NCI-H1694 treated with DMSO at 0.1 percent for 48 hours (cell line): ENCODE measurements around the gene TCOF1.

ENCODE experiments used
- DNase-seq: peaks from one replicate; lab custom pipeline; 2025; lab: John Stamatoyannopoulos, UW

The TCOF1 gene, protein sequence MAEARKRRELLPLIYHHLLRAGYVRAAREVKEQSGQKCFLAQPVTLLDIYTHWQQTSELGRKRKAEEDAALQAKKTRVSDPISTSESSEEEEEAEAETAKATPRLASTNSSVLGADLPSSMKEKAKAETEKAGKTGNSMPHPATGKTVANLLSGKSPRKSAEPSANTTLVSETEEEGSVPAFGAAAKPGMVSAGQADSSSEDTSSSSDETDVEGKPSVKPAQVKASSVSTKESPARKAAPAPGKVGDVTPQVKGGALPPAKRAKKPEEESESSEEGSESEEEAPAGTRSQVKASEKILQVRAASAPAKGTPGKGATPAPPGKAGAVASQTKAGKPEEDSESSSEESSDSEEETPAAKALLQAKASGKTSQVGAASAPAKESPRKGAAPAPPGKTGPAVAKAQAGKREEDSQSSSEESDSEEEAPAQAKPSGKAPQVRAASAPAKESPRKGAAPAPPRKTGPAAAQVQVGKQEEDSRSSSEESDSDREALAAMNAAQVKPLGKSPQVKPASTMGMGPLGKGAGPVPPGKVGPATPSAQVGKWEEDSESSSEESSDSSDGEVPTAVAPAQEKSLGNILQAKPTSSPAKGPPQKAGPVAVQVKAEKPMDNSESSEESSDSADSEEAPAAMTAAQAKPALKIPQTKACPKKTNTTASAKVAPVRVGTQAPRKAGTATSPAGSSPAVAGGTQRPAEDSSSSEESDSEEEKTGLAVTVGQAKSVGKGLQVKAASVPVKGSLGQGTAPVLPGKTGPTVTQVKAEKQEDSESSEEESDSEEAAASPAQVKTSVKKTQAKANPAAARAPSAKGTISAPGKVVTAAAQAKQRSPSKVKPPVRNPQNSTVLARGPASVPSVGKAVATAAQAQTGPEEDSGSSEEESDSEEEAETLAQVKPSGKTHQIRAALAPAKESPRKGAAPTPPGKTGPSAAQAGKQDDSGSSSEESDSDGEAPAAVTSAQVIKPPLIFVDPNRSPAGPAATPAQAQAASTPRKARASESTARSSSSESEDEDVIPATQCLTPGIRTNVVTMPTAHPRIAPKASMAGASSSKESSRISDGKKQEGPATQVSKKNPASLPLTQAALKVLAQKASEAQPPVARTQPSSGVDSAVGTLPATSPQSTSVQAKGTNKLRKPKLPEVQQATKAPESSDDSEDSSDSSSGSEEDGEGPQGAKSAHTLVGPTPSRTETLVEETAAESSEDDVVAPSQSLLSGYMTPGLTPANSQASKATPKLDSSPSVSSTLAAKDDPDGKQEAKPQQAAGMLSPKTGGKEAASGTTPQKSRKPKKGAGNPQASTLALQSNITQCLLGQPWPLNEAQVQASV (N-terminal part only)

DNA sequence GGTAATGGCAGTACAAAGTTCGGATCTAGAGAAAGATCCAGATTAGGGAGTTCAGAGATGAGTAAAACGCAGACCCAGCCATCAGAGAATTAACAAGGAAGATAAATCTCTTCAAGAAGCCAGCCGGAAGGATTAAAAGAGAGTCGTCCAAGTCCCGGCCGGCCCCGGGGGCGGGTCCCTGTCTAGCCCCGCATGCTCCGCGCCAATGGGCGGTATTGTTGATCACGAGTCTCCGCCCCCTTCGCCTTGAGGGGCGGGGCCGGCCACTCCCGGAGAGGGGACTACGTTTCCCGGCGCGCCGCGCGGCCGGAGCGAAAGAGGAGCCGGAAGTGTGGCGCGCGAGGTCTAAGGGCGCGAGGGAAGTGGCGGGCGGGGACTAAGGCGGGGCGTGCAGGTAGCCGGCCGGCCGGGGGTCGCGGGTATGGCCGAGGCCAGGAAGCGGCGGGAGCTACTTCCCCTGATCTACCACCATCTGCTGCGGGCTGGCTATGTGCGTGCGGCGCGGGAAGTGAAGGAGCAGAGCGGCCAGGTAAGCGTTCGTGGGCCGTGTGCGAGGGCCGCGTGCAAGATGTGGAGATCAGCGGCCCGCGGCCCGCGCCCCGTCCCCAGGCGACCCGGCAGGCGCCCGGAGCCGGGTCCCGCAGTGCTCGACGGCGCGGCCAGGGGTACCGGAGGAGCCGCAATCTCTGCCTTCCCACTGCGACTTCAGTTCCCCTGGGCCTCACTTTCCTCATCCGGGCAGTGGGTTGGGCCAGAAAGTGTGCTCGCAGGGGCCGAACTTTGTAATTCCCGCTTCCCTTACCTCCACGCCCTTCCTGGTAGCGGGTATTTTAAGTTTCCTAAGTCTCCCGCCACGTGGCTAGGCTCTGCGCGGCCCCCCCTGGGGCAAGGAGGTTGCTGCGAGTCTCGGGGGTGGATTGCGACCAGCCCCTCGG is at the start of gene TCOF1:
TCOF1 (plus strand) TSS at position 372 of the 935 bp plus-strand sequence; CDS start at position 422, 50 bp downstream.
- DNase-seq, result peak; percentile 88

DNA sequence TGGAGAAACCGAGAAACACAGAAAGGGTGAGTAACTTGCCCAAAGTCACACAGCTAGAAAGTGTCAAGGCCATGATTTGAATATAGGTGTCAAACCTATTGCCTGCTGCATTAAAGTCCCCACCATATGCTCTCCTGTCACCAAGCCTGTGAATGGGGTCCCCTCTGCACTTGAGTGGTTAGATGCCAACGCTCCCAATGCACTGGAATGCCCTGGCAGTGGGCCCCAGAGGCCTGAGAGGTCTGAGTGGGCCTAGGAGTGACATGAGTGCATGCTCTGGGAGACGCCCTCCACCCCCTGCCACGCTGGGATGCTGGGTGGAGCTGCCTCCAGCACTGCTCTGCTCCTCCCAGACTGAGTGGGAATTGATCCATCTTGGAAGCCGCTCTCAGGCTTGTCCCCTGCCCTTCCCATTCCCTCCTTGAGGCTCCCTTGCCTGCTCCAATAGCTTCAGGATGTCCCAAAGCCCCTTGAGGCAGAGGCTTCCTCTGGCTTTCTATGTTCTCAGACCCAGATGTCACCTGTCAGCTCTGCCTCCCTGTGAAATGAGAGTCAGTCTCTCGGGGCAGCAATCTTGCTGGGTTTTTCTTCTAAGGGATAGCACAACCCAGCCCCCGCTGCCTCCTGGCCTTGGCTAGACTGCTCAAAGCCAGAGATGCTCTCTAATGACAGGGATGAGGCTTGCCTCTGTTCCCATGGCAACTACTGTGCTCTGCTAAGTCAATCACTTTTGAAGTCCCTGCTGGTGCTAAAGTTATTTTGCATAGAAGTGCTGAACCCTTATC is 48.2 kb upstream of the TCOF1 start:
- no peak for DNase-seq

DNA sequence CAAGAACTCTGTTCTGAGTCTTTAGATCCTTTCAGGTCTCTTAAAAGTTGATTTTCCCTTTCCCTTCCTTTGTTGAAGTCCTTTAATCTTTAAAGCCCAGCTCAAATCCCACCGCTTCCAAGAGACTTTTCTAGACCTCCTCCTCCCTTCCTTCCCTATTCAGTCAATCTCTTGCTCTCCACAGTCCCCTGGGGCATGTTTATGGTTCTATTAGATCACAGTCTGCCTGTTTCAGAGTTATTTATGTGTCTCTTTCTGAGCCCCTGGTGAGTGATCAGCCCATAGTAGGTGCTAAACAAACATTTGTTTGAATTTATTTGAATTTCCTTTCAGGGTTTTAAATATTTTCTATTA is 47.6 kb upstream of the TCOF1 start:
- no peak for DNase-seq

DNA sequence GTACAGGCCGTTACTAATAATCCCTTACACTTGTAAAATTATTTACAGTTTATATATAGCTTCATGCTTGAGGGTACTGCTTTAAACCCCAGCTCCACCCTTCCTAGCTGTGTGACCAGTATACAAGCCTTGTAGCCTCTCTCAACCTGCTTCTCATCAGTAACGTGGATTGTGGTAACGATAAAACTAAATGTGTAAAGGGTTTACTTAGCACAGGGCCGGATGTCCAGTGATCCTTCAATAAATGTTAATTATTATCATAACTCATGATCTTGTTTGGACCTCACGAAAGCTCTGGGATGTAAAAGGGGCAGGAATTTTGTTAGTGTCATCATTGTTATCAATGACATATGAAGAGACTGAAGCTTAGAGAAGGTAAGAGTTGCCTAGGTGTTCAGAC is 47.3 kb upstream of the TCOF1 start:
- DNase-seq, result no peak

DNA sequence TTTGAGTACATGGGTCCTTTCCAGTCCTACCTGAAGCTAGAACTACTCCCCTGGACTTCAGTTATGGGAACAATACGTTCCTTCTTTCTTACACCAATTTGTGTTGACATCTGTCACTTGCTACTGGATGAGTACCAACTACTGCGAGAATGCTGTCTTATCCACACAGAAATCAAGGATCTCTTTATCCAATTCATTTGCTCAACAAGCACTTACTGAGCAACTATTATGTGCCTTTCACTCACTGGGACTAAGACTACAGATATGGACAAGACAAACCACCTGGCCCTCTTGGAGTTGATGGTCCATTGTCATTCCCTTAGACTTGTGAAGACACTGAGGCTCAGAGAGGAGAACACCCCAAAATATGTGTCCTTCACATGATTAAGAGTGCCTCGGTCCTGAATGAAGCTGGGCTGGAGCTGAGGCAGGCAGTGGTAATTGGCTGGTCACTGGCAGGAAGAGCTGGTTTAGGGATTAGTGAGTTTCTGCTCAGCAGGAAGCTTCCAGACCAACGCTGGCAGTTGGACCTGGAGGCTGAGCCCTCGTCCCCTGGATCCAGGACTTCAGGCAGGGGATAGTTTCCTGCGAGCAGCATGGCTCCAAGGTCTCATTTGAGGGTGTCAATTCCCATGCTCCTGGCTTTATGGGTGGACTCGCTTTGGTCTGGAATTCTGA is 46.3 kb upstream of the TCOF1 start:
- DNase-seq, result no peak

DNA sequence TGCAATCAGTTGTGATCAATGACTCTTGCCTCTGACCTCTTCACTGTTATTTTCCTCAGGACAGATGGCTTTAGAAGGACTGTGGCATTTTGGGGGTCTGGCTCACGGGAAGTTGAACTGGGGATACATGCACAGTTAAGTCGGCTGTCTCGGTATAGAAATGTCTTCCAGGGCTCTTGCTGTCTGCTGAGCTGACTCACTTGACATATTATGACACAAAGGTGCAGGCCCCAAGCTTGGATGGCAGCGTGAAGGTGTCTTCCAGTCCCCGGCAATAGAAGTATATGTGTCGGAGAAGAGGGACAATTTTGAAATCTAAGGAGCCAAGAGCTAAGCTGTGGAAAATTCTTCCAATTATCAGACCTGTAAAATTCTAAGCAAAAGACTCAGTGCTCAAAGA is 45.0 kb upstream of the TCOF1 start:
- no peak for DNase-seq

DNA sequence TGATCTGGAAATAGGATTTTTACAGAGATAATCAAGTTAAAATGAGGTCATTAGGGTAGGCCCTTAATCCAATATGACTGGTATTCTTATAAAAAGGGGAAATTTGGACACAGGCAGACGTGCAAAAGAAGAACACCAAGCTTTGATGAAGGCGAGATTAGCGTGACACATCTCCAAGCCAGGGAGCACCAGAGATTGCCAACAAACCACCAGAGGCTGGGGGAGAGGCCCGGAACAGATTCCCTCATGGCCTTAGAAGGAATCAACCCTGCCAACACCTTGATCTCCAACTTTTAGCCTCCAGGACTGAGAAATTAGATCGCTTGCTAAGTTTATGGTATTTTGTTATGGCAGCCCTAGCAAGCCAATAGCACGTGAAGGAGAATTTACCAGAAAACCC is 44.0 kb upstream of the TCOF1 start:
- no peak for DNase-seq

DNA sequence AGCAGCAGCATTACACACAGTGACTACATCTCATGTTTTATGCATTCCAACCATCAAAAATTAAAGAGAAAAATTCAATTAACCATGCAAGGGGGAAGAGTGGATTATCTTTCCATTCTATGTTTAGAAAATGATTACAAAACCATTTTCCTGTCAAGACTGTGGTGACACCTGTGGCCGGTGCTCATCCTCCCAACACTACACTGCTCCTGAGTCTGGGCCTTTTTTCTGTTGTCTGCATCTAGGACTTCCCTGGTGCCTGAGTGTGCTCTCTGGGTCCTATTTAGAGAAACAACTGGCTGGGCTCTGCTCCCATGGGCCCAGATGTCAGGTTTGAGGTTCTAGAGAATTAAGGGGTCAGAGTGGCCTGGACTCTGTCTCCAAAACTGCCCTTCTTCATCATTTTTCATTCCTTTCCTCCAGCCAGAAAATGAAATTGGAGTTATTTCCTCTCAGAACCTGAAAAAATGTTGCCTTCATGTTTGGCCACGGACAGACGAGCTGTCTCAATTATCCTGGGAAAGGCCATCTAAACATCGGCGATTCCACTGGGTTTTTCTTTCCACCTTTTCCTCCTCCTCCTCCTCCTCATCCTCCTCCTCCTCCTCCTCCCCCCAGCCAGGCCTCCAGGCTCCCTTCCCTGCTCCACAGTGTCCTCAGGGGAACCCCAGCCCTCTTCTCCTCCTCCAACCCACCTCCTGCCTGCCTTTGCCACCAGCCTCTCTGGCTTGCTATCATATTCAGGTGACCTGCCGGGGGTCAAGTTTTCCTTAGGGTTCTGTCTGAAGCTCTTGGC is 43.4 kb upstream of the TCOF1 start:
- DNase-seq, result no peak

DNA sequence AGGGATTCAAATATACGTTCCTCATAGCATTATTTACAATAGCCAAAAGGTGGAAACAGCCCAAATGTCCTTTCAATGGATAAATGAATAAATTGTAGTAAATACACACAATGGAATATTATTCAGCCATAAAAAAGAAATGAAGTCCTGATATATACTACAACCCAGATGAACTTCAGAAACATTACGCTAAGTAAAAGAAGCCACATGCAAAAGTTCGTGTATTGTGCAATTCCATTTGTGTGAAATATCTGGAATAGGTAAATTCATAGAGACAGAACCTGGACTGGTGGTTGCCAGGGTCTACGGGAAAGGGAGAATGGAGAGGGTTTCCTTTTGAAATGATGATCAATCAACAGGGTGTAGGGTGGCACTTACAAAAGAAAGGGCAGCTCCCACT is 42.3 kb upstream of the TCOF1 start:
- DNase-seq, result no peak

DNA sequence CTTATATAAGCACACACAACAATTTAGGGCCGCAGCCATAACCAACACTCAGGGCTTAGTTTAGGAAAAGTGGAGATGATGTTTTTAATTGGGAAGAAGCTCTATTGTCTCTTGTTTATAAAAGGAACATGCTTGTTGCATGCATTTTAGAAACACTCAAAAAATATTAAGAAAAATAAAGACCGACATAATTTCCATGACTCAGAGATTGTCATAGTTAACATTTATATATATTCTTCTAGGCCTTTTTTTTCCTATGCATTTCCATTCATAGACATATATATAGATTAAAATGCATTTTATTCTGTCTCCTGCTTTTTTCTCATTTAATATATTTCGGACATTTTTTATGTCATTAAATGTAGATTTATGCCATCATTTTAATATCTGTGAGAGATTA is 41.2 kb upstream of the TCOF1 start:
- no peak for DNase-seq

DNA sequence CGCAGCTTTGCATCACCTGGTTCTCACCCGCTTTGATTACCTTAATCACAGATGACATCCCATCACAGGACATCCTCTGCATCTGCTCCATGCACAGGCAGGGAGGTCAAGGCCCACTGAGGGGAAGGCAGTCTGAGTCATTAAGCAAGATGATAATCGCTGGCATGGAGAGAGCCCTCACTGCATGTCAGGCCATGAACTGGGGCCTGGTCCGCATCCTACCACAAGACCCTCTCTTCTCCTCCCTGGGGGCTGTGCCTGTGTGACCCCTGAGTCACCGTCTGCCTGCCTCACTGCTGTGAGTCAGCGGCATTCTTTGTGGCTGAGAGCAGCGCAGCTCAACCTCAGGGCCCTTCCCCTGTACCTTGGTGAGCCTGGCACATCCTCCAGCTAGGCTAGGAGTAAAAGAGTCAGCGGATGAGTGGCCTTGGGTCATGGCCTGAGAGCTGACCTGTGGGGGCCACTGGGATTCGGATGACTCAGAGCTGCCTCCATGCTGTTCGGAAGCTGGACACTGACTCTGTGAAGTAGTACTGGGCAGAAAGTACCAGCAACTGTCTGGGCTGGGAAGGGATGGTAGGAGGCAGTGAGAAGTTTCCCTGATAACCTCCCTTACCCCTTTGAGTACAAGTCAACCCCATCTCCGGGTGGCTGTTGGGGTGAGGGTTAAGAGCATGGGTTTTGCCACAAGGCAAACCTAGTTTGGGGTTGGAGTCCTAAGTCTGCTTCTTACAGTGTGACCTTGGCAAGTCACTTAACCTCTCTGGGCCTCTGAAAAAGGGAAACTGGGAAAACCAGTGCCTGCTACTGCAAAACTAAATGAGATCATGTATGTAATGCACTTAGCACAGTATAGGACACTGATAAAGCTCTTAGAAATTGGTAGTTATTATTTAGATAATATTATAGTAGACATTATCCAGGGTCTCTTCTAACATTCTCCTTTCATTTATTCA is 40.2 kb upstream of the TCOF1 start:
- no peak for DNase-seq

DNA sequence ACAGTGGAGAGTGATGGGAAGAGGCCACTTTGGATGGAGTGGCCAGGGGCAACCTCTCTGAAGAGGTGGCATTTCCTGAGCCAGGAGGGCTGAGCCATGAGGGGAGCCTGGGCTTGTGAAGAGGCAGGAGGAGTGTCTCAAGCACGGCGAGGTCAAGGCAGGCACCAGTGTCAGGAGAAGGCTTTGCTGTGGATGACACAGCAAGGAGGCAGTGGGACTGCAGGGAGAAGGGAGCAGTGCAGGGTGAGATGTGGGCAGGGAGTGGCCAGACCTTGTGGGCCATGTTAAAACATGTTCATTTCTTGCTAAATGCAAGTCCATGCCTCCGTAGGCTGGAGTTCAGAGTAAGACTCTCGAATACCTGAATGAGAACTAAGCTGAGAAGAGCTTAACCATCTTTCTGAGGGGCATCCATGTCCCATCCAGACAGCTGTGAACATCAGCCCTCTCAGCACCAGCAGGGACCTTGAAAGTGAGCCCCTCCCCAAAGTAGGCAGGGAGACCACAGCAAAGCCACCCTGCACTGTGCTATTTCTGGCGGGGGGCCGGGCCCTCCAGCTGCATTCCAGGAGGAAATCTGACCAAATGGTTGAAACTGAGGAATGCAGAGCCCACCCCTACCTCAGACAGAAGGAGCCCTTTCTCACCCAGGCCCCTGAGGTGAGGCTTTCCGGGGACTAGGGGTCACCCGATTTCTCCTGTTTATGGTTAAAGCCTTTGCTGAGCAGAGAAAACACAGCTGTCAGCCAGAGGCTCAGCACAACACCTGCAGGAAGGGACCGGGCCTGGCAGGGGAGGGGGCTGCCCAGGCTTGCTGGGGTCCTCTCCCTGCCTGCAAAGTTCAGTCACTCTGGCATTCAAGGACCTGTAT is 38.6 kb upstream of the TCOF1 start:
- DNase-seq, result no peak

DNA sequence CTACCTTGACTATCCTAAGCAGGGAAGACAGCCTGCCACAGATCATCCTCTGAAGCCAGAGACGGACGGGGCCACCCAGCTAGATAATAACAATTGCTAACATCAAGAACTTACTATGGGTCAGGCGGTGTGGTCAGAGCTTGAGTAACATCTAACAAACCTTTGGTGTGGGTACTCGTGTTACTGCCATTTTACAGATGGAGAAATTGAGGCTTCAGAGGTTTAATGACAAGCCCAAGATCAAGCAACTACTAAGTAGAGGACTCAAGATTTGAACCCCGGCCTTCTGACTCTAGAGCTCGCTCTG is 38.1 kb upstream of the TCOF1 start:
- no peak for DNase-seq

DNA sequence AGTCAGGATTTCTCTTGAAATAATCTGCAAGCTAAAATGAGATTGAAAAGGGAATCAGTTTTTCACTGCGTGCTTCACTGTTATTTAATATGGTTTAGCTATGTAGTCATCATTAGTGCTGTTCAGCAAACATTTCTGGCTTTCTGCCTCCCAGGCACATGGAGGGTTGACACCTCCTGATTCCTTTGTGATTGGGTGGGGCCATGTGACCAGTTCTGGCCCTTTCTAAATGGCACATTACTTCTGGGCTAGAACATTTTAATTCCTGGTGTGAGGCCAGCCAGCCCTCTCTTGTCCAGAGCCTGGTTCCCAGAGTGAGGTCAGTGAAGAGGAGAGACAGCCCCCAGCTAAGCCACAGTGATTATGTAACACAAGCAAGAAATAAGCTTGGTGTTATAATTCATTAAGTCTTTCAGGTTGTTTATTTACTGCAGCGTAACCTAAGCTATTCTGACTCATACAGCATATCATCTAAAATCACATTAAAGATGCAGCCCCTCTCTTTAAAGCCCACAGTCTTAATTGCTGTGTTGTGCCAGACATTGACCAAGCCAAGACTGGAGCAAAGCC is 37.4 kb upstream of the TCOF1 start:
- DNase-seq, result no peak

DNA sequence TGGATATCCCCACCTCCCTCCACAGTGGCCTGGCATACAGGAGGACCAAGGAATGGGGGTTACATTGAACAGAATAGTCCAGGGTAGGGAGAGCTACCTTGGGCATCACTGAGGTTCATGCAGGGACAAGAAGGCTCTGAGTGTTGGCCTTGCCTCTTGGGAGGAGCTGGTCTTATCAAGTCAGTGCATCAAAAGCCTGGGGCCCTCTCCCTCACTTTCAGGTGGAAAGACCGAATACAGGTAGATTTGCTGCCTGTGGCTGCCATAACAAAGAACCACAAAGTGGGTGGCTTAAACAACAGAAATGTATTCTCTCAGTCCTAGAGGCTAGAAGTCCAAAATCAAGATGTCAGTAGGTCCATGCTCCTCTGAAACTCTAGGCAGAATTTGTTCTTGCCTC is 36.3 kb upstream of the TCOF1 start:
- DNase-seq, result no peak

DNA sequence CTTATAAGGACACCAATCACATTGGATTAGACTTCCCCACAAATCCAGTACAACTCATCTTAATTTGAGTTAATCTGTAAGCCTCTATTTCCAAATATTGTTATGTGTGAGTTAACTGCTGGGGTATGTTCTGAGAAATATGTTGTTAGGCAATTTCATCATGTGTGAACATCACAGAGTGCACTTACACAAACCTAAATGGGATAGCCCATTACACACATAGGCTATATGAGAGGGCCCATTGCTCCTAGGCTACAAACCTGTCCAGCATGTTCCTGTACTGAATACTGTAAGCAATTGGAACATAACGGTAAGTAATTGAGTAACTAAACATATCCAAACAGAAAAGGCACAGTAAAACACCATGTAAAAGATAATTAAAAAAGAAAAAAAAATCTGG is 35.7 kb upstream of the TCOF1 start:
- DNase-seq, result no peak

DNA sequence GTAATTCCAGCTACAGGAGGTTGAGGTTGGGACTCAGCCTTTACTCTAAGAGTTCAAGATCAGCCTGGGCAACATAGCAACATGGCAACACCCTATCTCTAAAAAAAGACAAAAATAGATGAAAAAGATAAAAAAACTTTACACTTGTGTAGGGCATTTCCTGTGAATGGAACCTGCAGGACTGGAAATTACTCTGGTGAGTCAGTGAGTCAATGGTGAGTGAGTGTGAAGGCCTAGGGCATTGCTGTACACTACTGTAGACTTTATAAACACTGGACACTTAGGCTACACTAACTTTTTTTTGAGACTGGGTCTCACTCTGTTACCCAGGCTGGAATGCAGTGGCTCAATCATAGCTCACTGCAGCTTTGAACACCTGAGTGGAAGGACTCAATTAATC is 35.3 kb upstream of the TCOF1 start:
- DNase-seq, result no peak
